Stromal cell of bone marrow (primary cell): ENCODE data around the gene RPL10.

ENCODE experiments used
- DNase-seq: peaks from one replicate; pipeline ENCODE4 v3.0.0-alpha.2; 2012; ENCODE audit warnings: low read depth

The RPL10 gene

DNA sequence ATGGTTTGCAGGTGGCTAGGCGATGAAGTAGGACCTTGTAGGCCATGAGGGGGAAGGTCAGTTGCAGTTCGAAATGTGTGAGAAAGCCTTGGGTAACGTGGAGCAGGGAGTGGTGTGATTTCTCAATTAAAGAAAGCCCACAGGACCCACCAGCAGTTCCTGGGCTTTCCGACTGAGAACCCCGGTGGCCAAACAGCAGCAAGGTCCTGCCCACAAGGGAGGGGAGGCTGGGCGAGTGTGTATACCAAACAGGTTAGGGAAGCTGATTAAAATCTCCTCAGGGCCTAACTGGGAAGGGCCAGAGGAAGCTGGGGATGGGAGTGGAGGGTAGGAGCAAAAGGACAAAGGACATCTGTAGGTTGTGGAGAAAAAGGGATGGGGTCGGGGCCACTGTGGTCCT lies 32.7 kb downstream of the RPL10 start:
- DNase-seq: no peak

DNA sequence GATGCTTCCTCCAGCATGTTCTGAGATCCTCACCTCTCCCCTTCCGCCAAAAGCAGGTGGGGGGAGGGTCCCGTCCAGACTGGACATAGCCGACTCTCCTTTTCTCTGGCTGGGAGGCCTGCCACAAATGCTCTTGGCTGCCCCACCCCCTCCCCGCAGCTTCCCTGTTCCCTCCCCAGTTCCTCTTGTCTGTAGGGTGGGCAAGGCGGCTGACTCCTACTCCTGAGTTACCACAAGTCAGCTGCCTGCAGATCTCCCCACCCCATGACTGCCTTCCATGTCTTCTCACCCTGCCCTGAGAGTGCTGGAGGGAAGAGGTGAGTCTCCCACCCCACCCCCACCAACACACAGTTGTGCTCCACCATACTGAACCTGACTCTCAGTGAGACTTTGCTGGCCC lies 33.2 kb downstream of the RPL10 start:
- DNase-seq: no peak

DNA sequence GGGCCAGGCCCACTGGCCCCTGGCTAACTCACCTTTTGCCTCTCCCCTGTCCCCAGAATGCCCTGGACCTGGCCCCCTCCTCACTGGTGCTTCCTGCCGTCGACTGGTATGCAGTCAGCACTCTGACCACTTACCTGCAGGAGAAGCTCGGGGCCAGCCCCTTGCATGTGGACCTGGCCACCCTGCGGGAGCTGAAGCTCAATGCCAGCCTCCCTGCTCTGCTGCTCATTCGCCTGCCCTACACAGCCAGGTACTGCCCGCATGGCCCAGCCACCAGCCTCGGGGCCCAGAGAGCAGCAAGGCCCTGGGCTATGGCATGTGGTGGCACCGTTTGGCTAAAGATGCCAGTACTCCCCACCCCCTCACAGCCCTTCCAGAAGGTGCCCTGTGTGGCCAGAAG lies 34.0 kb downstream of the RPL10 start:
- DNase-seq: no peak

DNA sequence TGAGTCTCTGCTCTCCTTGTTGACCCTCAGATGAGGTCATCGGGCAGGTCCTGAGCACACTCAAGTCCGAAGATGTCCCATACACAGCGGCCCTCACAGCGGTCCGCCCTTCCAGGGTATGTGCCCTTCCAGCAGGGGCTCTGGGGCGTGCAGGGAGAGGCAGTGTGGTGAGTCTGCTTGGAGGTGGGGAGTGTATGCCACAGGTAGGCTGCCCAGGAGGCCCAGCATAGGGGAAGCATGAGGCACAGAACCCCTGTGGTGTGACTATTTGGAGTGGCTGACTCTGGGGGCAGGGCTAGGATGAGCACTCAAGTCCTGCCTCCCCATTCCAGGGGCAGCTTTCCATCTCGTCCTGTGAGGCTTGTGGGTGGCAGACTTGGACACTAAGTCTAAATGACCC lies 35.4 kb downstream of the RPL10 start:
- no peak for DNase-seq

DNA sequence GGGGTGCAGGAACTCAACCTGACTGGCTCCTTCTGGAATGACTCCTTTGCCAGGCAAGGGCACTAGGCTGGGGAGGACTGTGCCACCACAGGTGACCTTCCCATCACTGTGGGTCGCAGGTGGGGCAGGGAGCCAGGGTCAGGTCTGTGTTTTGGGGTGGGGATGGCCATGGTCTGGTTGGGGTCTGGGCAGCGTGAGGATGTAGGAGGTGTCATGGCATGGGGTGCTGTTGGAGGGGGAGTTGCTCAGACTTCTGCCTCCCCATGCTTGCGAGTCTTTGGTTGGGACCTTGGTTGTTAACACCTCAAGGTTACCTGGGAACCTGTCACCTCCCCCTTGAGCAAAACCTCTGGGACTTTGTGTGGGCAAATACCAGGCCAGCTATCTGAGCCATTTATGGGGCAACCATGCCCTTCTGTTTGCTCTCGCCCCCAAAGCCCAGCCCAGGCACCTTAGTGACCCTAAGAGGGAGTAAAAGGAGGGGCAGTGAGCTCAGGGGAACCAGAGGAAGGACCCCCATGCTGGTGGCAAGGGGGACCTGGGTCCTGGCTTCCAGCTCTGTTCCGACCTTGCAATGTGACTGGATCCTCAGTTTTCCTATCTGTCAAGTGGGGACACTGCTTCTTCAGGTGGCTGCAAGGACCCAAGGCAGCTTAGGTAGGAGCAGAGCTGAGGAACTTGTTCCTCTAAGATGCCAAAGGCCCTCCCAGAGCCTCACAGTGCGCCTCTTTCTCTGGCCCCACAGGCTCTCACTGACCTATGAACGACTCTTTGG lies 36.4 kb downstream of the RPL10 start:
- DNase-seq: no peak

DNA sequence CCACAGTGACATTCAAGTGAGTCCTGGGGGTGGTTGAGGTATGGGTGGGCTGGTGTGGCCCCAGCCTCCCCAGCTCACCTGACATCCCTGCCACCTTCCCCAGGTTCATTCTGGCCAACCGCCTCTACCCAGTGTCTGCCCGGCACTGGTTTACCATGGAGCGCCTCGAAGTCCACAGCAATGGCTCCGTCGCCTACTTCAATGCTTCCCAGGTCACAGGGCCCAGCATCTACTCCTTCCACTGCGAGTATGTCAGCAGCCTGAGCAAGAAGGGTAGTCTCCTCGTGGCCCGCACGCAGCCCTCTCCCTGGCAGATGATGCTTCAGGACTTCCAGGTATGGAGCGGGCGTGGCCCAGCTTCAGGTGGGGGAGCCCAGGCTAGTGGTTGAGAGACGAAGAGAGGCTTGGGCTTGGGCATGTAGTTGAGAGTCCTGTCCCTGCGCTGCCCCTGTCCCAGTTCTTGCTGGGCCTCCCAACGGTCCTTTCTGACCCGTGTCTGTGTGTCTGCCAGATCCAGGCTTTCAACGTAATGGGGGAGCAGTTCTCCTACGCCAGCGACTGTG lies 37.1 kb downstream of the RPL10 start:
- DNase-seq: no peak

DNA sequence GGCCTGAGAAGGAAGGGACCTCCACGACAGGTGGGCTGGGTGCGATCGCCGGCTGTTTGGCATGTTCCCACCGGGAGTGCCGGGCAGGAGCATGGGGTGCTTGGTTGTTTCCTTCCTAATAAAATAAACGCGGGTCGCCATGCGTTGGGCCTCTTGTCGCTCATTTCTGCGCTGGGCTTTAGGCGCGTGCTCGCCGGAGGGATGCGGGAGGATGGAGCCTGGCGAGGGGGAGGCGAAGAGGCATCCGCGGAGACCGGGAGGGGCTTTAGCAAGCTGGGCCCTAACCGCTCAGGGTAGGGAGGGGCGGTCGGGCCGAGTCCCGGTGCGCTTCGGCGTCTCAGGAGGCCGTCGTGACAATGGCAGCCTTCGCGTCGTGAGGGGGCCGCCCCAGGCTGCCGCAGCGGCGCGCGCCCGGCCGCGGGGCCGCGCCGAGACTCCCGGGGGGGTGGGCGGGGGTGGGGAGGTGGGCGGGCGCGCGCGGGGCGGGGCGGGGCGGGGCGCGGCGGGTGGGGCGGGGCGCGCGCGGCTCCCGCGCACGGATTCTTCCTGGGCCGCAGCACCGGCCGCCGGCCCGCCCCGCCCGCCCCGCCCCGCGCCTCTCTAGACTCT lies 38.3 kb downstream of the RPL10 start:
- DNase-seq: no peak

DNA sequence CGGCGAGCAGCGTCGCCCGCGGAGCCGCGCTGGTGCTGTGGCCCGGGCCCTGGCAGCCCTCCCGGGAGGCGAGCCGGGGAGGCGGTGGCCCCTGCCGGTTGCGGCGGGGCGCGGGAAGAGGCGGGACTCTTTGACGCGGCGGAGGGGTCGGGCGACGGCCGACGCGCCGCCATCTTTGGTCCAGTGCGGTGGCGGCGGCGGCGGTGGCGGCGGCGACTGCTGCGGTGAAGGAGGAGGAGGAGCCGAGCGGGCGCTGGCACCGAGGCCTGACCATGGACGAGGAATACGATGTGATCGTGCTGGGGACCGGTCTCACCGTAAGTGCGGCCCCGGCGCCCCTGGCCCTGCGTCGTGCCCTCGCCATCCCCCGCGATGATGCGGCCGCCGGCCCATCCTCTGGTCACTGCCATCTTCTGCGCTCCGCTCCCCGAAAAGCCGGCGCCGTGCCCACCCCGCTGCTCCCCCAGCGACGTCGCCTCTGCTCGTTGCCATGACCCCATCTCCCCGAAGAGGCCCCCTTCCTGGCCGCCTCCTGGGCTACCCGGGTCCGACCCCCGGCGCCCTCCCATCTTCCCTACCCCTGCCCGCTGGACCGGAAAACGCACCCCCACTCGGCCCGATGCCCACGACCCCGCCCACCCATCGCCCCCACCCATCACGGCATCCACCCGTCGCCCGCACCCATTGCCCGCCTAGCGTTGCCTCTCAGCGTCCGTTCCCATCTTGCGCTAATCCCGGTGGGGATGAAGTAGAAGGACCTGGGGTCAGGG lies 39.0 kb downstream of the RPL10 start, which contains the start of gene GDI1:
GDI1 (plus strand) TSS at position 172 of the 770 bp plus-strand sequence; CDS start at position 273, 101 bp downstream.
- no peak for DNase-seq

DNA sequence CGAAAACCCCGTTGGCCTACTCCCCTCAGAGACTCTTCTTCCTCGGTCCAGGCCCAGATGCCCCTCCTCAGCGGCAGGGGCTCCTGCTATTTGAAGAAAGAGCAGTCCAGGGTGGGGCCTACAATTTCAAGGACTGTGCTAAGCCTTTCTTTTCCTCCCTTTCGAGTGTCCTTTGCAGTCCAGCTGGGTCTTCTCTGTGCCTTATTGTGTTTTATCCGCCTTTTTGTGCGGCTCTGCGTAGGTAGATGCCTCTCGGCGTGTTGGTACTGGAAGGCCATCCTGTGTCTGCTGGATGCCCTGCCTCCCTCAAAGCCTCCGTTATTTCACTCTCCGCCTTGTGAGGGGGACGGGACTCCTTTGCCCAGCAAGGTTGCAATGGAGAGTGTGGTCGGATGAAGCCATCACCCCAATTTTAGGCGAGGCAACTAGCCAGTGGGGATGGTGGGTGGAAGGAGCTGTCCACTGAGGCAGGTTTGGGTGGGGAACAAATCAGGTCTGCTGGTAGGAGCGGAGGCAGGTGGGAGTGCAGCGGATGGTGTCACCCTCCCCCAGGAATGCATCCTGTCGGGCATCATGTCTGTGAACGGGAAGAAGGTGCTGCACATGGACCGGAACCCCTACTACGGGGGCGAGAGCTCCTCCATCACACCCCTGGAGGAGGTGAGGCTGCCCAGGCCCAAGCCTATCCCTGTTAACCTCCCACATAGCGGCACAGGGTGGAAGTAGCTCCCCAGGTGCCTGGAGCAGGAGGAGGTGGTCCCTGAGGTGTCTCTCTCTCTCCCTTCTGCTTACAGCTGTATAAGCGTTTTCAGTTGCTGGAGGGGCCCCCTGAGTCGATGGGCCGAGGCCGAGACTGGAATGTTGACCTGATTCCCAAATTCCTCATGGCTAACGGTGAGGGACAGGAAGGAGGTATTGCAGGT lies 40.1 kb downstream of the RPL10 start:
- DNase-seq: no peak

DNA sequence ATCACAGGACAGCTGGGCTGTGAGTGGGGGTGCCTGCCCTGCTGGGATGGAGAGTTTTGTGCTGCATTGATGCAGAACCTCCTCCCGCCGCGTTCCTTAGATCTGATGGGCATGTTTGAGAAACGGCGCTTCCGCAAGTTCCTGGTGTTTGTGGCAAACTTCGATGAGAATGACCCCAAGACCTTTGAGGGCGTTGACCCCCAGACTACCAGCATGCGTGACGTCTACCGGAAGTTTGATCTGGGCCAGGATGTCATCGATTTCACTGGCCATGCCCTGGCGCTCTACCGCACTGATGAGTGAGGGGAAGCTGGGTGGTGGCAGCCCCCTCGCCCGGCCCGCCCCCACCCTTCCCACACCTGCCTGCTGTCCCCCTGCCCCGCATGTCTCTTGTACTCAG lies 41.7 kb downstream of the RPL10 start:
- DNase-seq: no peak

DNA sequence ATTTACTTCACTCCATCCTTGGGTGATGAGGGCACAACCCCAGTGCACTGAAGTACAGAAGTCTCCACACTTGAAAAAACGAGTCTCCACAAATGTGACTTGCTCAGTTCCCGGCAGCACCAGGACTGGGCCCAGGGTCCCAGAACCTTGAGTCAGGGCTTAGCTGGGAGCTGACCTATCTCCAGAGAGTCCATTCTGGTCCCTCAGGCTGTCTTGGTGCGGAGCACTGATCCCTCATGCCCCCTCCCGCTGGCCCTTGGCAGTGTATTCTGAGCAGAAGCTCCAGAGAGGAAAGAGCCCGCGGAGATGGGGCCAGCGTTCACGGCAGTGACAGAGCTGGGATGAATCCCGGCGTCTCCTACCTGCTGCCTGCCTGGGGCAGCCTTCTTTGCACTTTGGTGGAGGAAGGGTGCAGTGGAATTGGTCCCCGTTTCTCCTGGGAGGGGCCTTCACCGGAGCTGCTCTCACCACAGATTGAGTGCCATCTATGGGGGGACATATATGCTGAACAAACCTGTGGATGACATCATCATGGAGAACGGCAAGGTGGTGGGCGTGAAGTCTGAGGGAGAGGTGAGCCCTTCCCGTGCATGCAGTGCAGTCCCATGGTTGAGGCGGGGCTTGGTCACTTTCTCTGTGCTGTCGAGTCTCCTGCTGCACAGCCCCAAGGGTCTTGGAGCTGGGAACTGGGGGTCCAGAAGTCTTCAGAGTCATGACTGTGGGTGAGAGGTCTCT lies 42.6 kb downstream of the RPL10 start:
- DNase-seq: no peak

DNA sequence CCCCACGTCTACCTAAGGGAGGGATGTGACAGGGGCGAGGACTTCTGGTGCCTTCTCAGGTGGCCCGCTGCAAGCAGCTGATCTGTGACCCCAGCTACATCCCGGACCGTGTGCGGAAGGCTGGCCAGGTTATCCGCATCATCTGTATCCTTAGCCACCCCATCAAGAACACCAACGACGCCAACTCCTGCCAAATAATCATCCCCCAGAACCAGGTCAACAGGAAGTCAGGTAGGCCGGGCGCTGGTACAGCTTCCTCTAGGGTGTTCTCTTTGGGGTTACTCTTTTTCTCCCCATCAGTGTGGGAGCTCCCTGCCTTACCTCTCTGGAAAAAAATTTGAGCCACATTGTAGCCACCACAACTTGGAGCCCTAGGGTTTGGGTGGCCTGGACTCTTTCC lies 43.4 kb downstream of the RPL10 start:
- no peak for DNase-seq

DNA sequence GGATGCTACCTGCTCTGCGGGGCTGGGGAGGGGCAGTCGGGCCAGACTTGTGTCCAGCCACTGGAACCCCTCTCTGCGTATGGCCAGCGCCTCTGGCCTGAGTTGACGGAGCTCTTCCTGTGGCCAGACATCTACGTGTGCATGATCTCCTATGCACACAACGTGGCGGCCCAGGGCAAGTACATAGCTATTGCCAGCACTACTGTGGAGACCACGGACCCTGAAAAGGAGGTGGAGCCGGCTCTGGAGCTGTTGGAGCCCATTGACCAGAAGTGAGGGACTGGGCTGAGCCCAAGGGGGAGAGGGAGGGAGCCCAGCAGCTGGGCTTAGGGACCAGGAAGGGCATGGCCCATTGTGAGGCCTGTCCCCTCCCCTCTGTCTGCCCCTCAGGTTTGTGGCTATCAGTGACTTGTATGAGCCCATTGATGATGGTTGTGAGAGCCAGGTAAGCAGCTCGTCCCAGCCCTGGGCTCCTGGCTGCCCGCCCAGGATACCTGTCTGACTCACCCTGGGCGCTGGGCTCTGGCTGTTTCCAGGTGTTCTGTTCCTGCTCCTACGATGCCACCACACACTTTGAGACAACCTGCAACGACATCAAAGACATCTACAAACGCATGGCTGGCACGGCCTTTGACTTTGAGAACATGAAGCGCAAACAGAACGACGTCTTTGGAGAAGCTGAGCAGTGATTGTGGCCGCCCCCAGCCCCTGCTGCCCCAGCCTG lies 44.0 kb downstream of the RPL10 start:
- no peak for DNase-seq

DNA sequence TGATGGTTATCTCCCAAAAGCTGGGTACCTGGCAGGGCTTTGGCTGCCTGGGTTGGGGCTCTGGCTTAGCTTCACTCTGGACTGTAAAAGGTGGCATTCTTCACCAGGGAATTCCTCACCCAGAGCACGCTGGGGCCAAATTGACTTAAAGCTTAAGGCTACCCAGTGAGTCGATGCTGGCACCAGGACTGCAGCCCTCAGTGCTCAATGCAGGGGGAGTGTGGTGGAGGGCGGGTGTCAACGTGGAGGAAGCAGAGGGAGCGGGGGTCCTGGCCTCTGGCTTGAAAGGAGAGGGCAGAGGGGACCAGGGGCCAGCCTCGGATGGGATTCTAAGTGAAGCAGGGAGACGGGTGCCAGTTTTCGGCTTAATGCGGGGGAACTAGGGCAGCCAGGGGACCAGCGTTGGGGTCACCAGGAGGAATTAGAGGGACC lies 45.3 kb downstream of the RPL10 start:
- no peak for DNase-seq

DNA sequence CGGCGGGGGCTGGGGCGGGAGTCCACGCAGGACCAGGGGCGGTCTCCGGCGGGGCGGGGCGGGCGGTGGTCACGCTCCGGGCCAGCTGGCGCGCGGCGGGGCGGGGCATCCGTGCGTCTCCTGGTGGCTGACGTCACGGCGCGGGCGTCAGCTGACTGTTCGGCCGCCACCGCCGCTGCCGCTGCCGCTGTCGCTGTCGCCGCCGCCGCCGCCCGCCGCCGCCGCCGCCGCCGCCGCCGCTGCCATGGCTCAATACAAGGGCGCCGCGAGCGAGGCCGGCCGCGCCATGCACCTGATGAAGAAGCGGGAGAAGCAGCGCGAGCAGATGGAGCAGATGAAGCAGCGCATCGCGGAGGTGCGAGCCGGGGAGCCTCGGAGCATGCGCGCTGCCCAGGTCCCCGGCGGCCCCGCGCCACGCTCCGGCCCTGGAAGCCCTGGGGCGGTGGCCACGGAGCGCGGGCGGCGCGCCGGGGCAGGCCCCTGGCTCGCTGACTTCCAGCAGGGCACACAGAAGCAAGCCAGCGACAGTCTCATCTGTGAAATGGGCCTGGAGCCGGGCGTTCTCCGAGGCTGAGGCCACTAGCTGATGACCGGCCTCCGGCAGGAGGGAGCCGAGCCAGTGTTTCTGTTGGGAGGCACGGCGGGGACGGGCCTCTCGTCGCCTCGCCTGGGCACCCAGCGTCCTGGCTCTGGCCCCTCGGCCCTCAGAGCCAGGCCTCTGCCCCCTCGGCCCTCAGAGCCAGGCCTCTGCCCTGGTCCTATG lies 46.0 kb downstream of the RPL10 start, which contains the start of gene FAM50A:
FAM50A (plus strand) TSS at position 150 of the 763 bp plus-strand sequence; CDS start at position 245, 95 bp downstream.
- peak; percentile 39 for DNase-seq

DNA sequence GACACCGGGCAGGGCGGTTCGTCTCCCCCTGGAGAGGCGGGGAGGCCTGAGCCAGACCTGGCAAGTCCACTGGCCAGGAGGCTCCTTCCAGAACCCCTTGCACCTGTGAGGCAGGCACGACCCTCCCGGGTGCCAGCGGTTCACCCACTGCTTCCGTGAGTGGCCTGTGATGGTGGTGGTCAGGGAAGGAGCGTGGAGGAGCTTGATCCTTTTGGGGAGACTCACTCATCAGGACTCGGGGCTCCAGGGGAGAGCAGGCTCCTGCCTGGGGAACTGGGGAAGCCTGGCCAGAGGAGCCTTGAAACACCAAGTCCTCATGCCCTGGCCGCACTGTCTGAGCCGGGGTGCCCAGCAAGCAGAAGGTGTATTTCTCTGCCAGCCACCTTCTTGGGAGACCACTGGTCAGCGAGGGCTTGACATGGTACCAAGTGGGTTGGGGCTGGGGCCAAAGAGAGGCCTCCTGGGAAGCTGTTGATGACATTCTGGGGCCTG lies 46.6 kb downstream of the RPL10 start:
- no peak for DNase-seq

DNA sequence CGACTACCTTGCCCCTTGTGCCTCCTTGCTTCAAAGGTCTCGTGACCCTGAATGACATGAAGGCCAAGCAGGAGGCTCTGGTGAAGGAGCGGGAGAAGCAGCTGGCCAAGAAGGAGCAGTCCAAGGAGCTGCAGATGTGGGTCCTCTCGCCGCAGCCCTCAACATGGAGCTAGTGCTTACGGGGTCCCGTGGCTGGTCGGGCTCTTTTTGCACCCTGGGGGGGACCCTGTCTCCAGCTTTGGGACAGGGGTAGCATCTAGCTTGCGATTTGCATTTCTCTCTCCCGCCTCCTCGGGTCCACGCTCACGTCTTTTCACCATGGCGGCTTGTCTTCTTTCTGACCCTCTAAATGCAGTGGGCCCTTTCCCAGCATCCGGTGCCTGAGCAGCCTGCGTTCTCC lies 47.6 kb downstream of the RPL10 start:
- no peak for DNase-seq

DNA sequence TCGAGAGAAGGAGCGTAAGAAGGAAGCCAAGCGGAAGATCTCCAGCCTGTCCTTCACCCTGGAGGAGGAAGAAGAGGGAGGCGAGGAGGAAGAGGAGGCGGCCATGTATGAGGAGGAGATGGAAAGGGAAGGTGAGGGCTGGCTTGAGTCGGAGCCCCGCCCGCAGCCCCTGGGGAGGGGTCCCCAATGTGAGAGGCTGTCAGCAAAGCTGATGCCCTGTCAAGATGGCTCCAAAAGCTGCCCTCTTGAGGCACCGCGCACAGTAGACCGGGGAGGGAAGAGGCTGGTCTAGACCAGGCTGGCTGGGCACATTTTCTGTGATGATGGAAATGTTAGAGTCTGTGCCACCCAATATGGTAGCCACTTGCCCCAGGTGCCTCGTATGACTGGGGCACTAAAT lies 48.3 kb downstream of the RPL10 start:
- no peak for DNase-seq

DNA sequence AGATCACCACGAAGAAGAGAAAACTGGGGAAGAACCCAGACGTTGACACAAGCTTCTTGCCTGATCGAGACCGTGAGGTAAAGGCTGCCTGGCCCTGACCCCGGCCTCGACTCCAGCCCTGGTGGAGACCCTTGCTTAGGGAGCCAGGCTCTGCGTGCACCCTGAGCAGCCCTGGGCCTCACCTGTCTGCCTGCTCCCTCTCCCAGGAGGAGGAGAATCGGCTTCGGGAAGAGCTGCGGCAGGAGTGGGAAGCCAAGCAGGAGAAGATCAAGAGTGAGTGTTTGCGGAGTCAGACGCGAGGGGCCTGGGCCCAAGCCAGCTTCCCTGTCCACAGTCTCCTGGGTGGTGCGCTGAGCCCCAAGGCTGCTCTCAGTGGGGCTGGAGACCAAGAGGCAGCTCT lies 50.3 kb downstream of the RPL10 start:
- DNase-seq: no peak
